ENCODE measurements around the gene LDLRAD4. TPM values are rescaled to one million over a fixed set of nuclear protein-coding genes. Genes with fewer than 3 reads are reported as not detected.

The LDLRAD4 gene
- total and polyA plus RNA-seq, 11 donors, result 10.4 to 44.0 (median 29.6) TPM

DNA sequence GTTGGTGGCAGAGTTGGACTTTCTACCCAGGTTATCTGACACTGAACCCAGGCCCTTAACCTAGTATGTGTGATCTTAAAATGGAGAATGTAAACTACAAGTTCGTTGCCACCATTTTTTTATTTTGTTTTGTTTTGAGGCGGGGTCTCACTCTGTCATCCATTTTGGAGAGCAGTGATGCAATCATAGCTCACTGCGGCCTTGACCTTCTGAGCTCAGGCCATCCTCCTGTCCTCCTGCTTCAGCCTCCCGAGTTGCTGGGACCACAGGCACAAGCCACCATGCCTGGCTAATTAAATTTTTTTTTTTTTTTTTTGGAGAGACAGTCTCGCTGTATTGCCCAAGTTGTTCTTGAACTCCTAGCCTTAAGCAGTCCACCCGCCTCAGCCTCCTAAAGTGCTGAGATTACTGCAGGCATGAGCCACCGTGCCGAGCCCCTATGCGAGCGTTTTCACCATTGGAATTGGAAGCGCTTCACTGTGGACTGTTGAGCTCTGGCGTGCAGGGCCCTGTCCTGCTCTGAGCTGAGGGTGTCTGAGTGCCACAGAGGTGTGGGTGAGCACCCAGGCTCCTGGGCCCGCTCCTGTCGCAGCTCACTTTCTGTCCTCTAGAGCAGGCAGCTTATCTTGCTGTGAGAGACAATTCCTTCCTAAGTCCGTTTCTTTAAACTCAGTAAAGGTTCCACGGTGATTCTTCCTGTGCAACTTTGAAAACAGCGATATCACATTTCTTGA, 186.9 kb downstream of the LDLRAD4 start:
- Histone ChIP-seq H3K9me3 (no peaks in the 10 kb centered on the region), H3K4me1 (peaks cover 0 to 5% (median 0%) of the 10 kb centered on the region in 12 donors), H3K4me3 (no peak overlapping the region), H3K27me3 (no peaks in the 10 kb centered on the region), H3K36me3 (peaks cover 0 to under 1% (median 0%) of the 10 kb centered on the region in 9 donors), H3K27ac (no peak overlapping the region)
- DNase-seq (no peak), ATAC-seq (peak in 1 of 4 donors; percentile 25)
- 91 to 95% (median 92%) methylated on average over 17 of the region's 17 CpGs for WGBS, 4 donors
- intact Hi-C loops (cut with DNase I), result no loop called here
- no peak for TF ChIP-seq POLR2A (IDR thresholded peaks at IDR 0.05)
- TF ChIP-seq, protein P1, sequence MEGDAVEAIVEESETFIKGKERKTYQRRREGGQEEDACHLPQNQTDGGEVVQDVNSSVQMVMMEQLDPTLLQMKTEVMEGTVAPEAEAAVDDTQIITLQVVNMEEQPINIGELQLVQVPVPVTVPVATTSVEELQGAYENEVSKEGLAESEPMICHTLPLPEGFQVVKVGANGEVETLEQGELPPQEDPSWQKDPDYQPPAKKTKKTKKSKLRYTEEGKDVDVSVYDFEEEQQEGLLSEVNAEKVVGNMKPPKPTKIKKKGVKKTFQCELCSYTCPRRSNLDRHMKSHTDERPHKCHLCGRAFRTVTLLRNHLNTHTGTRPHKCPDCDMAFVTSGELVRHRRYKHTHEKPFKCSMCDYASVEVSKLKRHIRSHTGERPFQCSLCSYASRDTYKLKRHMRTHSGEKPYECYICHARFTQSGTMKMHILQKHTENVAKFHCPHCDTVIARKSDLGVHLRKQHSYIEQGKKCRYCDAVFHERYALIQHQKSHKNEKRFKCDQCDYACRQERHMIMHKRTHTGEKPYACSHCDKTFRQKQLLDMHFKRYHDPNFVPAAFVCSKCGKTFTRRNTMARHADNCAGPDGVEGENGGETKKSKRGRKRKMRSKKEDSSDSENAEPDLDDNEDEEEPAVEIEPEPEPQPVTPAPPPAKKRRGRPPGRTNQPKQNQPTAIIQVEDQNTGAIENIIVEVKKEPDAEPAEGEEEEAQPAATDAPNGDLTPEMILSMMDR (IDR thresholded peaks at IDR 0.05), result no peak

DNA sequence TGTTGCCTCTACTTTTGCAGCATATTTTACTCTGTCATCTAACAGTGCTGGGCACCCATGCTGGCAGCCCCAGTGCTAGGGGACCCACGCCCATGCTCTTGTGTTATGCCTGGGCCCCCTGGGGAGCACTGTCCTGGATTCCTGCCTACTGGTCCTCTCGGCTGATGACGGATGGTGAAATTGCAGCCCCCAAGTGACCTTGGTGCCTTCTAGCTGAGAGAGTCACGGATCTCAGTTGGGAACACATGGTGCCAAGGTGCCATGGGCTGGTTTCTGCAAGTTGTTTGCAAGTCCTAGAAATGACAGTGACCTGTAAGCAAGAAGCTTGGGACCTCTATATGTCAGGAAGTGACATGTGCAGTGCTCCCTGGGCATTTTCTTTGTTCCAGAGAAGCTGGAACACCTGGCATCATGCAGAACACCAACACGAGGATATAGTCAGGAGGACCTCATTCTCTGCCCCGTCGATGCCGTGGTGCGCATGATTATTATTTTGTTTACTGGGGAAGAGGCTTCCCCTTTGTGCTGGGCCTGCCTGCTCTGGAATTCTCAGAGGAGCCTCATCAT, 187.6 kb downstream of the LDLRAD4 start:
- 73 to 87% (median 83%) methylated on average over 9 of the region's 9 CpGs for WGBS, 4 donors
- ATAC-seq, result peak in 2 of 4 donors; percentile 27 to 39
- intact Hi-C loops (cut with DNase I), result no loop called here

DNA sequence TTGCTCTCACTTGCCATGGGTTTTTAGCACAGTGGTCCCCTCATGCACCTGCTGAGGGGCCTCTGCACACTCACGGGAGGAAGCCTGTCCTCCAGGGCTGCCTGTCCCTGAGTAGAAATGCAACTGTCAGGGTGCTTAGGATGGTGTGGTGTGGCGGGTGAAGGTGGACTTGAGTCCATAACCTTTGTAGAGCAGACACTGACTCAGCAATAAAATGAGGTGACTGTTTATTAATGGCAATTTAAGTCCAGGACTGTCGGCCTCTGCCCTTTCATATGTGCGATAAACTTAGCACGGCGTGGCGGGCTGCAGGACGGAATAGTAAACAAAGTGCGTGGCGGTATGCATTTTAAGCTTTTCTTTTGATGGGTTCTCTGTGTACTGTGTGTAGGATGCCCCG, 188.2 kb downstream of the LDLRAD4 start:
- TF ChIP-seq POLR2A (IDR thresholded peaks at IDR 0.05), result no peak
- TF ChIP-seq, protein P1 (IDR thresholded peaks at IDR 0.05), result no peak
- ATAC-seq, result peak in 1 of 4 donors; percentile 36
- H3K4me1 ChIP-seq, result peaks cover 0 to 5% (median 0%) of the 10 kb centered on the region in 12 donors

More for the DNA sequence above, 187.6 kb downstream of the LDLRAD4 start:
- TF ChIP-seq, protein P1 (IDR thresholded peaks at IDR 0.05), result no peak
- no peak for TF ChIP-seq POLR2A (IDR thresholded peaks at IDR 0.05)
- no peaks in the 10 kb centered on the region for H3K36me3 ChIP-seq
- H3K4me3 ChIP-seq, result no peak overlapping the region
- no peaks in the 10 kb centered on the region for H3K9me3 ChIP-seq
- H3K4me1 ChIP-seq, result peaks cover 0 to 5% (median 0%) of the 10 kb centered on the region in 12 donors
- H3K27ac ChIP-seq, result no peak overlapping the region
- no peaks in the 10 kb centered on the region for H3K27me3 ChIP-seq
- DNase-seq, result no peak

GRCh38 chr18:13407484-13407883, 188.9 kb downstream of the LDLRAD4 start:
- no peak overlapping the region for H3K27ac ChIP-seq
- H3K9me3 ChIP-seq, result peaks cover 0 to 9% (median 0%) of the 10 kb centered on the region in 12 donors
- H3K4me1 ChIP-seq, result peaks cover 0 to 5% (median 0%) of the 10 kb centered on the region in 12 donors
- no peak for DNase-seq
- ATAC-seq, result no peak
- H3K4me3 ChIP-seq, result no peak overlapping the region
- H3K36me3 ChIP-seq, result no peaks in the 10 kb centered on the region
- TF ChIP-seq, protein P1 (IDR thresholded peaks at IDR 0.05), result no peak
- no peak for TF ChIP-seq POLR2A (IDR thresholded peaks at IDR 0.05)
- intact Hi-C loops (cut with DNase I), result no loop called here
- WGBS, 4 donors, result 78 to 87% (median 81%) methylated on average over 4 of the region's 4 CpGs
- no peaks in the 10 kb centered on the region for H3K27me3 ChIP-seq

More for the DNA sequence above, 188.2 kb downstream of the LDLRAD4 start:
- 92 to 96% (median 95%) methylated on average over 11 of the region's 11 CpGs for WGBS, 4 donors
- intact Hi-C loops (cut with DNase I), result no loop called here
- Histone ChIP-seq H3K9me3 (peaks cover 0 to 4% (median 0%) of the 10 kb centered on the region in 12 donors), H3K27me3 (no peaks in the 10 kb centered on the region), H3K27ac (no peak overlapping the region), H3K4me3 (no peak overlapping the region), H3K36me3 (no peaks in the 10 kb centered on the region)
- no peak for DNase-seq
